Fibroblast of pulmonary artery (primary cell): ENCODE data around the gene C7orf25.
A peak's percentile ranks its signal among the peaks of the same experiment; 100 is the strongest.

Experiments
- DNase-seq: peaks from one replicate; pipeline ENCODE4 v3.0.0-alpha.2; 2010; ENCODE audit warnings: low read depth
- H3K4me3 ChIP-seq: replicated peaks from 2 replicates; pipeline ENCODE4 v1.5.1; 2011; ENCODE audit warnings: low read depth, mild to moderate bottlenecking, control low read depth, low read length, moderate library complexity
- TF ChIP-seq, protein P1 (sequence below): IDR thresholded peaks from 2 replicates; pipeline ENCODE4 v1.5.1; 2011; ENCODE audit warnings: mild to moderate bottlenecking, control low read depth, low read length, inconsistent platforms; ENCODE audit errors: missing control alignments

C7orf25 gene

DNA sequence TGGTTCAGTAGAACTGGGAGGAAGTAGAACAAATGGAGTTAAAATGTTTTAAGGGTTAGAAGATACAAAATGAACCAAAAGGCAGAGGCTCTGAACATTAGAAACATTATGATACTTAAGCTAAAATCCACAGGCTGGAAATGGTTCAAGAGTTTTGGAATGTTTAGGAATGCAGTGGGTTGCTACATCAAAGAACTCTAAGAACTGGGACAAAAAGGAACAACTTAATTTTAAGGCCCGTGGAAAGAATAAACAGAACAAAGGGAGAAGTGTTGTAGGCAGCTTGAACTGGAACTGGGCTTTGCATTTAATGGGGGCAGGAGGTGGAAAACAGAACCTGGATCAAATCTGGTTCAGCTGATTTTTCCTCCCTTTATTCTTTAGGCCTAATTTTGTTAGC lies 3.5 kb upstream of the C7orf25 start:
- DNase-seq, result peak; percentile 71
- TF ChIP-seq, protein P1, sequence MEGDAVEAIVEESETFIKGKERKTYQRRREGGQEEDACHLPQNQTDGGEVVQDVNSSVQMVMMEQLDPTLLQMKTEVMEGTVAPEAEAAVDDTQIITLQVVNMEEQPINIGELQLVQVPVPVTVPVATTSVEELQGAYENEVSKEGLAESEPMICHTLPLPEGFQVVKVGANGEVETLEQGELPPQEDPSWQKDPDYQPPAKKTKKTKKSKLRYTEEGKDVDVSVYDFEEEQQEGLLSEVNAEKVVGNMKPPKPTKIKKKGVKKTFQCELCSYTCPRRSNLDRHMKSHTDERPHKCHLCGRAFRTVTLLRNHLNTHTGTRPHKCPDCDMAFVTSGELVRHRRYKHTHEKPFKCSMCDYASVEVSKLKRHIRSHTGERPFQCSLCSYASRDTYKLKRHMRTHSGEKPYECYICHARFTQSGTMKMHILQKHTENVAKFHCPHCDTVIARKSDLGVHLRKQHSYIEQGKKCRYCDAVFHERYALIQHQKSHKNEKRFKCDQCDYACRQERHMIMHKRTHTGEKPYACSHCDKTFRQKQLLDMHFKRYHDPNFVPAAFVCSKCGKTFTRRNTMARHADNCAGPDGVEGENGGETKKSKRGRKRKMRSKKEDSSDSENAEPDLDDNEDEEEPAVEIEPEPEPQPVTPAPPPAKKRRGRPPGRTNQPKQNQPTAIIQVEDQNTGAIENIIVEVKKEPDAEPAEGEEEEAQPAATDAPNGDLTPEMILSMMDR, result no peak
- peak overlapping the region; percentile 32 for H3K4me3 ChIP-seq

DNA sequence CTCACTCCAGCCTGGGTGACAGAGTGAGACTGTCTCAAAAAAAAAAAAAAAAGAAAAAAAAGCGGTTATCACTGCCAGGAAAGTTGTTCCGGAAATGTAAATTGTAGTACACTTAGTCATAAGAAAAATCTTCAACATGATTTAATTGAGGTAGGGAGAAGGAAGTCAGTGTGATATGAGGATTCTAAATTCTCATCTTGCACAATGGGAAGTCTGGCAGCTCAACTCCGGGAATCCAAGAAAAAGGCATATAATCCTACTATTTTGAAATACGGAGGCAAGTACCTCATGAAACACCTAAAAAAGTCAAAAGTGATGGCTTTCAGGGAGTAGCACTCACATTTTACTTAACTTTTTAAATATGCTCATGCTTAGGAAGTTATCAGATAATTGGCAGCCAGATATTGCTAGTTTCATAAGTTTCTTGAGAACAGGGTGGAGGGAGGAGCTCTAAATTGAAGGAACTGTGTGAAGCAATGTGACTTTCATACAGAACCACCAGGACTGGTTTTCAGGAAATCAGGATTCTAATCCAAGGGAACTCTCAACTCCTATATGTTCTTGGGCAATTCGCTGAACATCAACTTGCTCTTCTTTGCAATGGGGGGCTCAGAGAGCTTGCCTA lies 2.7 kb upstream of the C7orf25 start:
- peak; percentile 94 for DNase-seq
- TF ChIP-seq, protein P1, result no peak
- H3K4me3 ChIP-seq, result peak overlapping the region; percentile 32

DNA sequence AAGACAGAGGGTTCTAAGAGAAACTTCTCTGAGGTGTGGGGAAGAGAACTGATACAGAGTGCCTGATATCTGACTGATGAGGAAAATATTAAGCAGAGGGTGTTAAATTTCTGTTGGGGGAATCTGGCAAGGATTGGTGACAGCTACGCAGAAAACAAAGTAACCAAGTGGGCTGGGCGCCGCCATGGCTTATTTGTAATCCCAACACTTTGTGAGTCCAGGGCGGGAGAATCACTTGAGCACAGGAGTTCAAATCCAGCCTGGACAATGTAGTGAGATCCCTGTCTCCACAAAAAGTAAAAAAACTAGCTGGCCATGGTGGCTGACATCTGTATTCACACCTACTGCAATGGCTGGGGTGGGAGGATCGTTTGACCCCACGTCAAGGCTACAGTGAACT lies 2.1 kb upstream of the C7orf25 start:
- TF ChIP-seq, protein P1, result no peak
- H3K4me3 ChIP-seq, result no peak overlapping the region
- no peak for DNase-seq

DNA sequence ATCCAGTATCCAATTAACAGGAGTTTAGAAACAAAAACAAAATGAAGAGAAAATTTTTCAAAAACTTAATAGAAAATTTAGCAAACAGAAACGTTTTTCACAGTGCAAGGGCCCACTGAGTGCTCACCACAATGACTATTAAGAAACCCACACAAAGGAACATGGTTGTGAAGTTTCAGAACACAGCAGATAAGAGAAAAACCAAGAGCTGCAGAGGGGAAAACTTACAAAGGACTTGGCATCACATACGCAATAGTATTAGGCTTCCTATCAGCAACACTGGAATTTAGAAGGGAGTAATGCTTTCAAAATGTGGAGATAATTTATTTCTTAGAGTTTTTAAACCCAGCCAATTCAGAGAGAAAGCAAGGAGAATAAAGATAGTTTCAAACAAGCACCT lies 1.7 kb upstream of the C7orf25 start:
- peak; percentile 95 for DNase-seq
- no peak overlapping the region for H3K4me3 ChIP-seq
- TF ChIP-seq, protein P1, result no peak

DNA sequence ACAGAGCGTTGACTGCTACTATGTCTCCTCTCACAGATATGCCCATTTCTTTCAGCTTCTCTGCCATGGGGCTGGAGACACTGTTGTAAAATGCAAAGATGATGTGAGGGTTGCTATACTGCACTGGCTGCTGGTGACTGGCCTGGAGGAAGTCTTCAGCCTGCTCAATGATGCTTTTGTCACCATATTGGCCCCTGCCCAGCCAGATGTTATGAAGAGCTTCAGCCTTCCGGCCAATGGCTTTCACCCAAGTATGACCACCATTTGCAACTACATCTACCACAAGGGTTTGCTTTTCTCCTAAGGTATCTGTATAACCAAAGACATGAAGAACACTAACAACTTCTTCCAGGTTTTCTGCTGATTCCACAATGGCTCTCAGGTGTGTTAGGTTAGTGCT lies 1.6 kb downstream of the C7orf25 start:
- peak overlapping the region; percentile 82 for H3K4me3 ChIP-seq
- no peak for DNase-seq
- TF ChIP-seq, protein P1, result no peak

DNA sequence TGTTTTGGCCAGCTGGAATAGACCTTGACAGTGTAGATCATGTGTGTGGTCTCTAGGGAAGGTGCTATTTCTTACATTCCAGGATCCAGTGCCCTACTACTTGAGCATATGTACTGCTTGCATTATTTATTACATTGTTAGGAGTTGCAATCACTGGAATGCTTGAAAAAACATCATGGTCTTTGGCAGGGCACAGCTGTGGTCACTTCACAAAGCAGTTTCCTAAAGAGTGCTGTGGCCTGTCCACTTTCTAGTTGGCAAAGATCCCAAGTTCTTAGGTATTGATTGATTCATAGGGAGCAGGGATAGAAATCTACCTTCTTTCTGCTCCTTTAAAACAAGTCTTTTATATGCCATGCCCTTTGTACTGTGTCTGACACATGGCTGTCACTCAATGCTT lies 4.6 kb downstream of the C7orf25 start:
- TF ChIP-seq, protein P1, result no peak
- H3K4me3 ChIP-seq, result no peak overlapping the region
- DNase-seq, result peak; percentile 37

DNA sequence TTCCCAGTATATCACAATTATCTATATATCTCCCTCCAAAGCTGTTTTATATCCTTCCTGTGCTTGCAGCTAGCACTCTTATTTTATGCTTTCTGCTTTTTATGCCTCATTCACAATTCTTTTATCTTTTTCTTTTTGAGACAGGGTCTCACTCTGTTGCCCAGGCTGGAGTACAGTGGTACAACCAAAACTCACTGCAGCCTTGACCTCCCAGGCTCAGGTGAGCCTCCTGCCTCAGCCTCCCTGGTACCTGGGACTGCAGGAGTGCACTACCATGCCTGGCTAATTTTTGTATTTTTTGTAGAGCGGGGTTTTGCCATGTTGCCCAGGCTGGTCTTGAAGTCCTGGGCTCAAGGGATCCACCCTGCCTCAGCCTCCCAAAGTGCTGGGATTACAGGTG lies 5.7 kb downstream of the C7orf25 start:
- DNase-seq, result no peak
- no peak overlapping the region for H3K4me3 ChIP-seq
- TF ChIP-seq, protein P1, result no peak
